K562 (cell line): ENCODE results near the gene ZNF594. TPM values are rescaled to one million over a fixed set of nuclear protein-coding genes. Genes with fewer than 3 reads are reported as not detected.

Experiments used
- ATAC-seq: fragments of 200-7000 bp; cut with Tn5 transposase; 3 replicates; pipeline ENCODE4 v1.9.1; 2020; ENCODE audit warnings: moderate library complexity
- BruUV-seq: library from RNA; stranded (reverse); fragments of 400-500 nt; replicated peaks from 2 replicates; lab custom pipeline; 2021; lab: Mats Ljungman, UMichigan
- CTCF ChIA-PET: fragments of 300-600 bp; formaldehyde crosslinking; extraction: SDS; loops from one replicate; lab custom pipeline; 2021; ENCODE audit warnings: low intra/inter-chr PET ratio; lab: Yijun Ruan, JAX
- POLR2A ChIA-PET: fragments of 300-600, 350-650 bp; sonication (Branson Sonifier 250); formaldehyde crosslinking; extraction: SDS; loops from one replicate; lab custom pipeline; 2021; ENCODE audit warnings: antibody characterized with exemption, inconsistent platforms; lab: Yijun Ruan, JAX
- DNase-seq, 4 experiments: peaks; one replicate each; pipeline versions ENCODE4 v3.0.0 to v3.0.0-alpha.2; 2011 to 2018; ENCODE audit warnings: low spot score in 3 of 4, mixed read lengths in 3 of 4; ENCODE audit errors: extremely low read depth in 1 of 4
- FAIRE-seq: peaks from 2 replicates; lab custom pipeline; 2011; peaks lifted over from hg19 to GRCh38; lab: Jason Lieb, UNC
- H2AFZ ChIP-seq: 2 replicates; pipeline ENCODE4 v1.6.0; 2011; ENCODE audit warnings: low read depth, low read length, control low read depth, inconsistent platforms
- H3K27ac ChIP-seq: fragments of 200-600 bp; 3 replicates; pipeline ENCODE4 v1.8.0; 2011; ENCODE audit warnings: low read depth, mild to moderate bottlenecking, control low read depth, inconsistent platforms, low read length, moderate library complexity, mixed read lengths; ENCODE audit errors: extremely low read depth
- H3K27me3 ChIP-seq, 2 experiments: fragments of 300-600 bp in 1 of 2; 2 replicates in 1 of 2; 3 replicates in 1 of 2; pipeline versions ENCODE4 v1.6.0 to v1.8.0; 2011; ENCODE audit warnings: inconsistent platforms in 2 of 2, low read length in 2 of 2, mild to moderate bottlenecking in 1 of 2, mixed read lengths in 1 of 2, moderate library complexity in 1 of 2; ENCODE audit not compliant: control insufficient read depth in 2 of 2, insufficient read depth in 2 of 2
- H3K36me3 ChIP-seq: fragments of 300-600 bp; 3 replicates; pipeline ENCODE4 v1.8.0; 2011; ENCODE audit warnings: mild to moderate bottlenecking, low read length, inconsistent platforms; ENCODE audit not compliant: control insufficient read depth, insufficient read depth
- H3K4me1 ChIP-seq, 2 experiments: fragments of 200-600 bp in 1 of 2; replicated peaks in 1 of 2; 2 replicates in 1 of 2; 3 replicates in 1 of 2; pipeline versions ENCODE4 v1.5.1 to v1.8.0; 2011; ENCODE audit warnings: inconsistent platforms in 2 of 2, low read length in 2 of 2, mild to moderate bottlenecking in 1 of 2, mixed read lengths in 1 of 2, moderate library complexity in 1 of 2; ENCODE audit not compliant: control insufficient read depth in 2 of 2, insufficient read depth in 2 of 2
- H3K4me2 ChIP-seq: 2 replicates; pipeline ENCODE4 v1.6.1; 2011; ENCODE audit warnings: low read length, control low read depth, inconsistent platforms, mixed read lengths; ENCODE audit not compliant: insufficient read depth
- H3K4me3 ChIP-seq: fragments of 200-600 bp; sonication (generic), shearing (Covaris generic); 2 replicates; pipeline ENCODE4 v1.5.1; 2016; ENCODE audit warnings: control low read depth, inconsistent platforms
- H3K79me2 ChIP-seq: fragments of 200-600 bp; 3 replicates; pipeline ENCODE4 v1.8.0; 2011; ENCODE audit warnings: low read length, inconsistent platforms; ENCODE audit not compliant: control insufficient read depth, insufficient read depth
- H3K9ac ChIP-seq, 2 experiments: 2 replicates each; pipeline versions ENCODE4 v1.6.0 to v1.6.1; 2011; ENCODE audit warnings: low read depth in 2 of 2, low read length in 2 of 2, control low read depth in 1 of 2, inconsistent platforms in 1 of 2, mild to moderate bottlenecking in 1 of 2, mixed read lengths in 1 of 2; ENCODE audit not compliant: insufficient read depth in 1 of 2
- H3K9me1 ChIP-seq: one replicate; pipeline ENCODE4 v1.6.0; 2011; ENCODE audit warnings: inconsistent platforms, mild to moderate bottlenecking, low read length, moderate library complexity; ENCODE audit not compliant: control insufficient read depth, insufficient read depth
- H3K9me3 ChIP-seq: replicated peaks from 2 replicates; pipeline ENCODE4 v1.5.1; 2011; ENCODE audit warnings: low read depth, low read length, inconsistent platforms; ENCODE audit not compliant: control insufficient read depth, insufficient read depth
- H4K20me1 ChIP-seq: replicated peaks from 2 replicates; pipeline ENCODE4 v1.6.1; 2011; ENCODE audit warnings: low read length, inconsistent platforms, mixed read lengths; ENCODE audit not compliant: control insufficient read depth, insufficient read depth
- ASH1L ChIP-seq: fragments of 450-650 bp; IDR thresholded peaks from 2 replicates; pipeline ENCODE4 v1.6.1; 2018; ENCODE audit warnings: borderline replicate concordance, mild to moderate bottlenecking, low read depth; ENCODE audit not compliant: partially characterized antibody
- ETS2 ChIP-seq: IDR thresholded peaks from 2 replicates; pipeline ENCODE4 v1.6.1; 2016; ENCODE audit warnings: borderline replicate concordance, missing genetic modification characterization, mild to moderate bottlenecking, moderate library complexity, missing compliant biosample characterization; ENCODE audit not compliant: poor library complexity, severe bottlenecking
- HDGF ChIP-seq: fragments of 450-650 bp; IDR thresholded peaks from 2 replicates; pipeline ENCODE4 v1.6.1; 2016
- ILK ChIP-seq: fragments of 450-650 bp; IDR thresholded peaks from 2 replicates; pipeline ENCODE4 v1.6.1; 2016; ENCODE audit warnings: missing genetic modification characterization, low read depth, mild to moderate bottlenecking, missing compliant biosample characterization, moderate library complexity, borderline replicate concordance
- KLF16 ChIP-seq: IDR thresholded peaks from 2 replicates; pipeline ENCODE4 v1.6.1; 2016; ENCODE audit warnings: antibody characterized with exemption
- POLR2AphosphoS2 ChIP-seq: IDR thresholded peaks from 2 replicates; pipeline ENCODE4 v1.6.1; 2012; ENCODE audit warnings: low read length, improper control_type of control experiment
- PPARD ChIP-seq: fragments of 250-450 bp; sonication (Bioruptor Pico); IDR thresholded peaks from 2 replicates; pipeline ENCODE4 v1.8.0; 2022; ENCODE audit warnings: inconsistent platforms, mild to moderate bottlenecking, moderate library complexity
- SMARCE1 ChIP-seq: fragments of 450-650 bp; IDR thresholded peaks from 2 replicates; pipeline ENCODE4 v1.7.1; 2016; ENCODE audit warnings: mild to moderate bottlenecking
- SUPT5H ChIP-seq: fragments of 450-650 bp; IDR thresholded peaks from 2 replicates; pipeline ENCODE4 v1.6.1; 2016
- TAF9B ChIP-seq: fragments of 450-650 bp; IDR thresholded peaks from 2 replicates; pipeline ENCODE4 v1.6.1; 2018; ENCODE audit warnings: mild to moderate bottlenecking; ENCODE audit not compliant: partially characterized antibody
- TCF7 ChIP-seq: sonication (generic); IDR thresholded peaks from 2 replicates; pipeline ENCODE4 v1.6.1; 2016; ENCODE audit warnings: antibody characterized with exemption, borderline replicate concordance
- TCFL5 ChIP-seq: fragments of 250-450 bp; sonication (Bioruptor Pico); conservative IDR thresholded peaks from 2 replicates; pipeline ENCODE4 v1.6.1; 2021; ENCODE audit warnings: mild to moderate bottlenecking, moderate library complexity, matching md5 sums
- TFAM ChIP-seq: fragments of 250-450 bp; sonication (Bioruptor Pico); conservative IDR thresholded peaks from 2 replicates; pipeline ENCODE4 v1.5.0; 2021; ENCODE audit warnings: mild to moderate bottlenecking, moderate library complexity
- U2AF1 ChIP-seq: fragments of 200-400 bp; formaldehyde crosslinking; optimal IDR thresholded peaks from 2 replicates; pipeline ENCODE3; 2017; ENCODE audit warnings: mild to moderate bottlenecking, low read depth, low read length, moderate library complexity
- ZNF583 ChIP-seq: fragments of 250-450 bp; sonication (Bioruptor Pico); IDR thresholded peaks from 2 replicates; pipeline ENCODE4 v1.4.0; 2020
- WGBS: fragments of 100-300 bp; shearing (Covaris generic); methylation state at CpG from one replicate; pipeline ENCODE4 v1.1.6; 2016; ENCODE audit warnings: low coverage, mixed read lengths; ENCODE audit not compliant: insufficient coverage; ENCODE audit errors: missing lambda C conversion rate; 5-methylcytosine and 5-hydroxymethylcytosine counted together
- in situ Hi-C: fragments of 300-500 bp; cut with MboI; formaldehyde crosslinking; loops from 4 replicates; pipeline ENCODE4 v1.15.0; 2018; ENCODE audit warnings: inconsistent platforms, mixed read lengths
- intact Hi-C: fragments of 100-400 bp; cut with micrococcal nuclease; formaldehyde crosslinking; loops from 2 replicates; pipeline ENCODE4 v1.14.2; 2022
- polyA plus RNA-seq, 8 experiments: library from polyadenylated mRNA; depleted of rRNA in 4 of 8; stranded (reverse) in 5 of 8; unstranded in 3 of 8; fragments of >200 nt; fragmentation: Nextera tagmentation in 2 of 8; fragmentation: Illumina TruSeq in 1 of 8; extraction: Ambion mirVana in 2 of 8; extraction: Trizol in 1 of 8; gene quantifications; 2 replicates each; pipeline versions ENCODE4 v1.2.1 to v1.2.3, GENCODE V29; 2011 to 2014; ENCODE audit warnings: inconsistent platforms in 1 of 8, missing spikeins in 1 of 8
- total RNA-seq, 7 experiments: library from RNA; depleted of rRNA in 6 of 7; stranded (reverse); fragments of >200 nt in 6 of 7; fragmentation: Illumina TruSeq in 2 of 7; extraction: Trizol in 2 of 7; gene quantifications; 2 replicates each; pipeline versions ENCODE4 v1.2.1 to v1.2.3, GENCODE V29; 2011 to 2021; ENCODE audit warnings: low replicate concordance in 1 of 7

Gene ZNF594
- total and polyA plus RNA-seq, 9 of the 15 experiments (the other 6 are each of a cell fraction or from before 2014, with no cell fraction given) = 0.24 to 4.7 (median 2.6) TPM

DNA sequence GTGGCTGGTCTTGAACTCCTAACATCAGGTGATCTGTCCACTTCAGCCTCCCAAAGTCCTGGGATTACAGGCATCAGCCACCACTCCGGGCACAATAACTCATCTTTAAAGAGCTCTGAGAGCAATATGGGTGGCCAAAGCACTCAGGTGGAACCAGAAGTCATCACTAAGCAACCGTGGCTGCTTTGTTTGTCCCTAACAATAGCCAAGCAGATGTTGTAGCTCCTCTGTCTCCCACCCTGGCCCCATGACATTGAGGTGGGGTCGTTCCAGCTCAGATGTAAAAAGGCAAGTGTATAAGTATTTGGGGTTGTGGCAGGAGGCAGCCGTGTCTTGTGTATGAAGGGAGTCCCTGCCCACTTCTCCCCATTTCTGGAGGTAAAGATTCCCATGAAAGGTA lies 46.7 kb upstream of the ZNF594 start:
- Histone ChIP-seq H3K4me3 (no peak overlapping the region), H3K4me1 (no peaks in the 10 kb centered on the region; a peak in 1 of 5 replicates), H3K4me2 (no peak overlapping the region)

More for the DNA sequence above, 46.7 kb upstream of the ZNF594 start:
- no peak overlapping the region for H2AFZ ChIP-seq
- ChIA-PET POLR2A (no interaction called here), CTCF (interaction anchor here (2.0 kb wide), 1 partner anchor 41 kb away, joined by 9 read pairs; no protein-coding TSS in a partner anchor)
- intact Hi-C loops (no loop called here), in situ Hi-C loops (loop anchor here (25.0 kb wide), 1 partner anchor 1199 kb away; the partner anchor contains the start of genes AIPL1 and PIMREG)
- DNase-seq = no peak
- ATAC-seq = no peak
- no peaks in the 10 kb centered on the region for H3K9me1 ChIP-seq
- no peak overlapping the region for H3K27ac ChIP-seq
- H3K36me3 ChIP-seq = no peaks in the 10 kb centered on the region
- no peaks in the 10 kb centered on the region for H3K79me2 ChIP-seq
- H3K9me3 ChIP-seq = no peaks in the 10 kb centered on the region
- H3K9ac ChIP-seq = no peak overlapping the region
- no peaks in the 10 kb centered on the region for H4K20me1 ChIP-seq
- no TSS peak for BruUV-seq
- no peak for TF ChIP-seq ETS2 (tag)
- TF ChIP-seq TCFL5 (CRISPR knock-in tag) = no peak
- no peak for TF ChIP-seq ILK (tag)
- TF ChIP-seq SUPT5H = no peak
- TF ChIP-seq ZNF583 = no peak
- TF ChIP-seq HDGF = no peak
- TF ChIP-seq TAF9B = no peak
- no peak for TF ChIP-seq SMARCE1
- no peak for TF ChIP-seq PPARD (CRISPR knock-in tag)
- TF ChIP-seq POLR2AphosphoS2 = no peak
- TF ChIP-seq ASH1L = no peak
- TF ChIP-seq TFAM (CRISPR knock-in tag) = no peak
- no peak for TF ChIP-seq TCF7
- TF ChIP-seq KLF16 = no peak
- no peak for TF ChIP-seq U2AF1
- 7% methylated on average over 4 of the region's 4 CpGs for WGBS
- FAIRE-seq = no peak
- peaks cover 0 to 16% of the 10 kb centered on the region in 2 experiments; a peak in 2 of 5 replicates for H3K27me3 ChIP-seq
